Fibroblast of pulmonary artery (primary cell): ENCODE results near the gene ATP6V0C.

Source experiments
- DNase-seq: peaks from one replicate; pipeline ENCODE4 v3.0.0-alpha.2; 2010; ENCODE audit warnings: low read depth
- H3K4me3 ChIP-seq: replicated peaks from 2 replicates; pipeline ENCODE4 v1.5.1; 2011; ENCODE audit warnings: low read depth, mild to moderate bottlenecking, control low read depth, low read length, moderate library complexity
- TF ChIP-seq, protein P1 (sequence below): IDR thresholded peaks from 2 replicates; pipeline ENCODE4 v1.5.1; 2011; ENCODE audit warnings: mild to moderate bottlenecking, control low read depth, low read length, inconsistent platforms; ENCODE audit errors: missing control alignments

ATP6V0C gene

DNA sequence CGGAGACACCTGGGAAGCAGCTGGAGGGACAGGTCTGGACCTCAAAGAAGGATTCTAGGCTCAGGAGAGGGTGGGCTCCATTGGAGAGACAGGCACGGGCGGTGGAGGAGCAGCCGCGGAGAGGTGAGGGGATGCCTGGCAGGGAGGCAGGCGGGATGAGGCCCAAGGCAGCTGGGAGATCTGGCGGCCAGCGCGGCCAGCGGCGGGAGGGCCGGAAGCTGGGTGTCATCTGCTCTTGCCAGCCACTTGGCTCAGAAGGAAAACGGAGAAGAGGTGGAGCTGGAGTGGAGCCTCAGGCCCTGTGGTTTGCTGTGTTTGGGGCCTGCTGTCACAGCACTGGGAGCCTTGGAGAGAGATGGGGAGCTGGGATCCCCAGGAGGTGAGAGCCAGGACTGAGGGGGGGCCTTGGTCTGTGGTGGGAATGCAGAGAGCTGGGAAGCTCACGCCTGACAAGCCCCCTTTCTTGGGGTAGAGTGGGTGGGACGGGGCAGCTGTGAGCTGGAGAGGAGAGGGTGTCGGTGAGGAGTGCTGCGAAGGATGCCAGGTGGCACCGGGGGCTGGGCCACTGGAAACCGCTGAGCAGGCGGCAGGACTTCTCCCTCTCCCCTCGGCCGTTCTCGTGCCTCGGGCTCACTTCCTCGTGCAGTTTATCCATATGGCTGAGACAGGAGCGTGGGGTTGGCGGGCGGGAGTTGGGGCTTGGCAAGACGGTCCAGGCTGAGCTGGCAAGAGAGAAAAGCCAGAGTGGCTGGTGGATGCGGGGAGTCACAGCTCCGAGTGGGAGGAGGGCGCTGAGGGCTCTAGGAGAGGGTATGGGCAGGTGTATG lies 30.8 kb upstream of the ATP6V0C start:
- DNase-seq = peak; percentile 55
- no peak overlapping the region for H3K4me3 ChIP-seq
- TF ChIP-seq, protein P1, sequence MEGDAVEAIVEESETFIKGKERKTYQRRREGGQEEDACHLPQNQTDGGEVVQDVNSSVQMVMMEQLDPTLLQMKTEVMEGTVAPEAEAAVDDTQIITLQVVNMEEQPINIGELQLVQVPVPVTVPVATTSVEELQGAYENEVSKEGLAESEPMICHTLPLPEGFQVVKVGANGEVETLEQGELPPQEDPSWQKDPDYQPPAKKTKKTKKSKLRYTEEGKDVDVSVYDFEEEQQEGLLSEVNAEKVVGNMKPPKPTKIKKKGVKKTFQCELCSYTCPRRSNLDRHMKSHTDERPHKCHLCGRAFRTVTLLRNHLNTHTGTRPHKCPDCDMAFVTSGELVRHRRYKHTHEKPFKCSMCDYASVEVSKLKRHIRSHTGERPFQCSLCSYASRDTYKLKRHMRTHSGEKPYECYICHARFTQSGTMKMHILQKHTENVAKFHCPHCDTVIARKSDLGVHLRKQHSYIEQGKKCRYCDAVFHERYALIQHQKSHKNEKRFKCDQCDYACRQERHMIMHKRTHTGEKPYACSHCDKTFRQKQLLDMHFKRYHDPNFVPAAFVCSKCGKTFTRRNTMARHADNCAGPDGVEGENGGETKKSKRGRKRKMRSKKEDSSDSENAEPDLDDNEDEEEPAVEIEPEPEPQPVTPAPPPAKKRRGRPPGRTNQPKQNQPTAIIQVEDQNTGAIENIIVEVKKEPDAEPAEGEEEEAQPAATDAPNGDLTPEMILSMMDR = no peak

DNA sequence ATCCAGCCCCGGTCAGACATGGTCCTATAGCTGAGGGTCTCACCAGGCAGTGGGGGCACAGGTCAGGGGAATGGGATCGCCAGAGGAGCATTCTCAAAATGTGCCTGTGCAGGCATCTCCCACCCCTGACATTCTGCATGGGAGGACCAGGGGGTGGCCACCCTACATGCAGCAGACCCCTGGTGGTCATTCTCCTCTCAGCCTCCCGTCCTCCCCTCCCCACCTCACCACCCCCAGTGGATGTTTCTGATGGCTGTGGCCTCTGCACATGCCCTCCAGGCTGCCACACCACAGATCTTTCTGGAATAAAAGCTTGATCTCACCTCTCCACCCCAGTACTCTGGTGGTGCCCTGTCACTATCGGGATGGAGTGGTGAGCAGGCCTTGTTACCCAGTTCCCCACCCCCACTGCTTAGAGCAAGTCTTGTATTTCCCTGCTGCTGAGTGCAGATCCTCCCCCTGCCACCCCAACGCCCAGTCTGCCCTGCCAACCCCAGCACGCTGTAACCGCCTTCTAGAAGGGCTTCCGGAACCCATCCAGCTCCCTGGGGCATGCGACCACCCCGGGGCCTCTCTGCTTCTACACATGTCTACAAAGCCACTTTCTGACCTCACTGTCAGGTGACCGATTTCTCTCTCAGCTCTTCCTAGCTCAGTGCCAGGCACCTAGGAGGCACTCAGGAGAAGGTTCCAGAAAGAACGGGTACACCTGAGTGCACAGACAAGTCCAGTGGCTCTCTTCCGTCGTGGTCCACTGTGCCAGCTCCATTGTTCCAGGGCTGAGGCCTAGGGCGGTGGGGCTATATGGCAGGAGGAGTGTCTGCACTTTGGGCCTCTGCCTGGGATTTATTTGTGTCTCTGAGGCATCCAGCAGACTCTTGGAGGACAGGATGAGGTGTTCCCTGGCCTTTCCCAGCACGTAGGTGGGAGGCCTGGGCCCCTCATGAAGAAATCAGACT lies 29.5 kb upstream of the ATP6V0C start:
- H3K4me3 ChIP-seq = no peak overlapping the region
- TF ChIP-seq, protein P1 = no peak
- no peak for DNase-seq

DNA sequence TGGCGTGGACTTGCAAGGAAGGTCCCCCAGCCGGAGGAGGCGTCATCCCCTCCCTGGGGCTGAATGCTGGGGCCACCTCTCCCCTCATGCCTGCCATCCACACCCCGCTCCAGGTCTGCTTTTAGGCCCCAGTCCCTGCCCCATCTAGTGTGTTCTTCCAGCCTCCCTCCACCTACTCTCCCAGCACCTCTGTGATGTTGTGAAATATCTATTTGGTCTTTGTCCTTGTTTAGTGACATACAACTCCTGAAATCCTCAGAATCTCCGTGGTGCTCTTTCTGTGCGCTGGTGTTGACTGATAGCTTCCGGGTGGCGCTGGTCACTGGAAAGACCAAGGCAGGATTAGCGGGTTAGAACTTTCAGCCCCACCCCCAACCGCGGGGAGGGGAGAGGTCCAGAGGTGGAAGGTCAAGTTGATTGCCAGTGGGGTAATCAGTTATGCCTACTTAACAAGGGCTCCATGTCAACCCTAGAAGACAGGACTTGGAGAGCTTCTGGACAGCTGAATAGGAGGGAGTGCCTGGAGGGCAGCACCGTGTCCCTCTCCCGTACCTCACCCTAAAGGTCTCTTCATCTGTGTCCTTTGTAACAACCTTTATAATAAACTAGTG lies 28.7 kb upstream of the ATP6V0C start:
- no peak overlapping the region for H3K4me3 ChIP-seq
- DNase-seq = no peak

DNA sequence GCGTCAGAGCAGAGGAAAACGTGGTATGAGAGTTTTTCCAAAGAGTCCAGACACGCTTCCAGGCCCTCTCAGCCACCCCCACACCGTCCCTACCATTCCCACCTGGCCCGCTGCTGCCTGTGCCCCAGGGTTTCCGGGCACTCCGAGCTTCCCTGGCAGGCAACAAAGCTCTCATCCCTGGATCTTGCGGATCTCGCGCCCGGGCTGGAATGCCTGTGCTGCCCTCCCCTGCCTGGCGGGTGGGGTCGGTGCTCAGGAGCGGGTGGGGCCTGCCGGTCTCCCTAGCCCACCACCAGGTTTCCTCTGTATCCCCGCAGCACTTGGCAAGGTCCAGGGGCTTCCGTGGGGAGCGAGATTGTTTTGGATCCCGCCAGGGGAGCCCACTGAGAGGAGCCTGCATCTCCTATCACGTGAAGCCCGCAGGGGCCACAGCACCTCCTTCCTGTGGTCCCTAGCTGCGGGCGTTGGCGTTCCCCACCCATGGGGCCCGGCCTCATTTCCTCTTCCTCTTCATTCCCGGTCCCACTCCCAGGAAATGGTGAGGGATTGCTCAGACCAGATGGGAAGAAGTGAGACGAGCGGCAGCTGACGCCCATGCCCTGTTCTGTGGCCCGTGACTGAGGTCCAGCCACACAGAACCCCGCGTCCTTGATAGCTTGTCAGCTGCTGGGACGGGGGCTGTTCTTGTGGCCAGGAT lies 27.8 kb upstream of the ATP6V0C start:
- H3K4me3 ChIP-seq = no peak overlapping the region
- no peak for DNase-seq
- TF ChIP-seq, protein P1 = no peak

More for the DNA sequence above, 28.7 kb upstream of the ATP6V0C start:
- TF ChIP-seq, protein P1 = no peak

DNA sequence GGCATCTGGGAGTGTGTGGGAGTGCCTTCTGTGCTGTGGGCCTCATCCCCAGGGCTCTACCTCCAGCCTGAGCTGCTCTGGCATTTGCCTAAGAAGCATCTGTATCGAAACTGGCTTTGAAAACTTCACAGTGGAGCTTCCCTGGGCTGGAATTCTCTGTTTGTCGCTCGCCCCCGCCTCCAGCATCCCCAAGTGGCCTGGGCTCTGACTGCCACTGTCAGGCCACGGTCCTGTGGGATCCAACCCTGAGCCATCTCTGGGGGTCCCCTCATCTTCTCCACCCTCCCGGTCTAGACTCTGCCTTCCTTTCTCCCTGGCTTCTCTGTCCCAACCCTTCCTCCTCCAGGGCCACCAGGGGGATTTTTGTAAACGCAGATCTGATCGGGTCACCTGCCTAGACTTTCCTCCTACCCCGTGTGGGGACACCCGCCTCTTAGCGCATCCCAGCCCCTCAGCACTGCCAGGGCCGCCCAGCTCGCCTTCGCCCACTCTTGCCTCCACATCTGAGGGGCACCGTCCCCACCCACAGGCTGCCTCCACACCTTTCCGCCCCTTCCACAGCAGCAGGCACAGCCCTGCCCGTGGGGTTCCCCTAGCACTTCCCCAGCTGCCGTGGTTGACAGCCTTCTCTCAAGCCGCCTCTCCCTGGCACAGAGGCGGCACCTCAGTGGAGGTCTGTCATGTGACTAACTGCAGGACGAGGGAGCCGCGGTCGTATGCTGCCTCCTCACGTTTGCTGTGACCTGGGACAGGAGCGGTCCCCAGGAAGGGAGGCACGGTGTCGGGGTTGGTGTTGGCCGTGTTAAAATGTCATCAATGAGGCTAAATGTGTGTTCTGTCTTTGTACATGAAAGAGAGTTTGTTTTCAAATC lies 26.9 kb upstream of the ATP6V0C start:
- H3K4me3 ChIP-seq = no peak overlapping the region
- no peak for DNase-seq
- TF ChIP-seq, protein P1 = no peak
